GM21529 (cell line): ENCODE data around the gene ZNFX1.

ENCODE experiments used
- ATAC-seq: cut with Tn5 transposase; IDR thresholded peaks from one replicate; pipeline ENCODE4 v1.9.1; 2021; ENCODE audit not compliant: unreplicated experiment

ZNFX1 gene

DNA sequence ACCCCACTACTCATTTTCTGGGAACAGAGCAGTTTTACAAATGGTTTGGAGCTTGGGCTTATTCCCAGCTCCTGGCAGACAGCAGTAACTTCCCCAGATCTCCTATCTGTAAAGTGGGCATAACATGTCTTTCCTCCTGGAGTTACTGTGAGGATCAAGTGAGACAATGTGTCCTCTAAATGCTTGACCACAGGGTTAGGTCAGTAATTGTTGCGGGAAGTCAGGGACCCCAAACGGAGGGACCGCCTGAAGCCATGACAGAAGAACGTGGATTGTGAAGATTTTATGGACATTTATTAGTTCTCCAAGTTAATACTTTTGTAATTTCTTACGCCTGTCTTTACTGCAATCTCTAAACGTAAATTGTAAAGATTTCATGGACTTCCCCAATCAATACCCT is 15.3 kb upstream of the ZNFX1 start:
- ATAC-seq = no peak

- no peak for ATAC-seq
These were observed 14.2 kb upstream of the ZNFX1 start for GRCh38 chr20:49292010-49292409.

GRCh38 chr20:49291200-49291599 is 13.3 kb upstream of the ZNFX1 start:
- ATAC-seq = no peak

DNA sequence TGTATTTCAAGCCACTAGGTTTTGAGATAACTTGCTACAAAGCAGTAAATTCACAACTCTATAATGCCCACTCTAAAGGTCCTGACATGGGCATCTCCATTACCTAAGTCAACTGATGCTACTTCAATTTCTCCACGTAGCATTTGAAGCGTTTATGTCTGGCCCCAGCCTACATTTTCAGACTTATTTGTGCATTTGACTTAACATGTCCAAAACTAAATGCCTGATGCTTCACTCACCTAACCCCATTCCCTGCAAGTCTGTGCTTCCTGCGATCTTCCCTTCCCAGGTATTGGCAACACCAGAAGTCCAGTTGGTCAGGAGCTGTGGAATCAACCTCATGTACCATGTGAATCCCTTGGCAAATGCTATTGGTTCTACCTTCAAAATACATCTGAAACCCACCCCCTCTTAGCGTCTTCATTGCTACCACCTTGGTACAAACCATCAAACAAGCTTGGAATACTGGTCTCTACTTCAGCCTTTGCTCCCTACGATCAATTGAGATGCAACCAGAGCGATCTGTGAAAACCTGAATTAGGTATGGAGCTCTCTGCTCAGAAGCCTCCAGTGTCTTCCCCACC is 12.8 kb upstream of the ZNFX1 start:
- ATAC-seq = no peak

DNA sequence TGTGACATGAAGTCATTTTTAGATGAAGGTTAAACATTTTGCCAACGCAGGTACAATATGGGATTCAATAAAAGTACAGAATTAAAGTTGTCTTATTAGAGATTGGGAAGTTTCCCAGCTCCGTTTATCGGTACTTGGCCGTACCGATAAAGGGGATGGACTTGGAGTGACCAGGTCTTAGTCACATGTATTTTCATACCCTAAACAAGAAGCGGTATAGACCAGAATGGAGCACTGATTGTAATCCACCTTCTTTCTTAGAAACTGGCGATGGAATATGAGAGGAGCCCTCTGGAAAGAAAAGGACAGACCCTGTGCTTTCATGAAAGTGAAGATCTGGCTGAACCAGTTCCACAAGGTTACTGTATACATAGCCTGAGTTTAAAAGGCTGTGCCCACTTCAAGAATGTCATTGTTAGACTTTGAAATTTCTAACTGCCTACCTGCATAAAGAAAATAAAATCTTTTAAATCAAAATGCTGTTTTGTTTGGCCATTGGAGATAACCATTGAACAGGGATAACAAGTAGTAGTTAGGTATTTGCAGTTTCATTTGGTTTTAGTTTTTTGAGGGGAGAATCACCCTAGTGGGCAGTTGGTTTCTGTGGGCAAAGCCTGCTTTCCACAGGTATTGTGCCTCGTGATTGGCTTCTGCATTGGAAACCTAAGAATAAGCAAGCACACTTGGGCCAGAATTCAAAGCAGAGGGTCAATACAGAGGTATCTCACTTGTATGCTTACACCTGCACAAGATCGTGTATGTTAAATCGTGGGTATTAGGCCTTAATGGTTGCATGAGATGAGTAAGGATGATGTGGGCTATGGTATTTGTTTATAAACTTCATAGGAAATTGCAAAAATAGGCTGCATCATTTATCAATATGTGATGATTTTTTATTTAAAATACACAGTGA is 11.2 kb upstream of the ZNFX1 start:
- no peak for ATAC-seq

- ATAC-seq = no peak
These were observed 10.4 kb upstream of the ZNFX1 start for GRCh38 chr20:49288250-49288751.

GRCh38 chr20:49287555-49288249 is 9.8 kb upstream of the ZNFX1 start:
- no peak for ATAC-seq

DNA sequence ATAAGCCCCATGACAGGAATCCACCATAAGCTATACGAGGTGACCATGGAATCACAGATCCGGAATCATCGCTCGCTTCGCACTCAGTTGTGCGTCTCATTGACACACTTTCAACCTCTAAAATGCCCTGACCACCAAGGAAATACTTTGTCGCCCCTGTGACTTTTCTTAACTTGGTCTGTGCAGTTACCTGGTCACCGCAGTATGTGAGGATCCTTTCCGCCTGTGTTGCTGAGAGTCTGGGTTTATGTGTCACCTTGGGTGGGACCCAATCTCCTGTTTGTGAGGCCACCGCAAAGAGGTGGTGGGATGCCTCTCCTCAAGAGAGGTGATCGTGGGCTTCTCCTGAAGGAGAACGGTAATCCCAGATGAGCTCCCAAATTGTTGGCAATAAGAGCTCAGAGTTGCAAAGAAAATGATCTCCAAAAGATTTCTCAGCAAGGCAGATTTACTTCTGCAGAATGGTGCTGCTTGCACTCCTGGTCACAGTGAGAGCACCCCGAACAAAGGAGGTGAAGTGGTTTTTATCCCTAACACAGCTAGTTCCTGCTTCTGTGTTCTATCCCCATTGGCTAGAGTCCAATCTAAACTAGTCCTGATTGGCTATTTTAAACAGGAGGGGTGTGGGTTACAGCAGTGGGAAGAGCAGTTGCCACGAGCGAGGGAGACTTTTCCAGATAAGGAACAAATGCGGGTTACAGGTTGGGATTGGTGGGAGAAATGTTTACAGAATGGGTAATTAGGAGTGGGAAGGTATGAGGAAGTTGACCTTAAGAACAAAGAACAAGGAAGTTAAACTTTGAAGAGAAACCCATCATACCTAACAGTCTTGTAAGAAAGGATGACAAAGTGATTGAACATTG is 9.1 kb upstream of the ZNFX1 start:
- ATAC-seq = no peak

GRCh38 chr20:49285813-49286494 is 8.1 kb upstream of the ZNFX1 start:
- ATAC-seq = no peak

DNA sequence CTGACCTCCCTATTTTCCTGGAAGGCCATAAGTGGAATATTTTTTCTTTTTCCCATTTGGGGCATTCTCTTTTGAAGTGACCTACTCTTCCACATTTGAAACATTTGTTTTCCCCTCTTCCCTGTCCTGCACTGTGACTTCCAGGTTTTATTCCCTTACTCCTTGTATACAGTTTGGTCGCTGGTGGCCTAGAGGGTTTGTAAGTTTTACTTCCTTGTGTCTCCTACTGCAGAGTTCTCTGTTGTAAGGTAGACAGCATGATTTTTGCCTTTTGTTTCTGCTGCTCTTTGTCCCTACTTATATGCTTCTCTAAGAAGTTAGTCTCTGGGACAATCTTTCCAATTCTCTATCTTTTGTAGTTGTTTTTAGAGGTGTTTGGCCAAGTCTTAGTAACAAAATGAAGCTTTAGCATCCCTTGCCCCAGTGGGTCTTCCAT is 7.4 kb upstream of the ZNFX1 start:
- no peak for ATAC-seq

- ATAC-seq = no peak
These were observed 7.0 kb upstream of the ZNFX1 start for GRCh38 chr20:49284818-49285217.

DNA sequence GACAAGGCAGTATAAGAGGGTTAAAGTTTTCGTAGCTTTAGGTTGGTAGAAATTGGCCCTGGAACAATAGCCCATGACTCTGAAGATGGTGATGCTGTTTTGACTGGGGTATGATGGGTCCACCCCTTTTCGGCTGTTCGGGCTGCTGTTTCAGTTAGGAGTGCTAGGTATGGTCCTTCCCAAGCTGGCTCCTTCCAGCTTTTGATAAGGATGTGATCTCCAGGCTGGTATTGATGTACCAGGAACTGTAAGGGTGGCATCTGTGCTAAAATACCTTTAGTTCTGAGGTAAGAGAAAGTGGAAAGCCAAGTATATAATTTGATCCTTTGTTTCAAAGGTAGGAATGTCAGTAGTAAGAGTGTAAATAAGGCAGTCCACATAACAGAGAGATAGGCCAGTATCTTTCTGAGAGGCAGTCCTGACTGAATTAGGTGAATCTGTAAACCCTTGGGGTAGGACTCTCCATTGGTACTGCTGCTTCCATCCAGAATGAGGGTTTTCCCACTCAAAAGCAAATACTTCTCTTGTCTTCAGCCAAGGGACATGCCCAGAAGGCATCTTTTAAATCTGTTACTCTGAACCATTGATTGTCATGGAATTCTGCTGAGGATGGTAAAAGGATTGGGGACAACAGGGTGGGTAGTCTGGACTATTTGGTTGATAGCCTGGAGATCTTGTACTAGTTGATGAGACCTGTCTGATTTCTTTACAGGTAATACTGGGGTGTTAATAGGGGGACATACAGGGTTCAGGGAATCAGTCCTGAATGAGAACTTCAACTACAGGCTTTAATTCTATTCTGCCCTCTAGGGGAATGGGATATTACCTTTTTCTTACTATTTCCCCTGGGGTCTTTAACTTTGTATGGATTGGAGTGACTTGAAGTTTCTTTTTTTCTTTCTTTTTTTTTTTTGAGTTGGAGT is 6.1 kb upstream of the ZNFX1 start:
- ATAC-seq = no peak

GRCh38 chr20:49283176-49283702 is 5.4 kb upstream of the ZNFX1 start:
- no peak for ATAC-seq

- no peak for ATAC-seq
These were observed 4.8 kb upstream of the ZNFX1 start for GRCh38 chr20:49282584-49283171.

GRCh38 chr20:49281913-49282467 is 4.1 kb upstream of the ZNFX1 start:
- ATAC-seq = no peak

- no peak for ATAC-seq
These were observed 3.4 kb upstream of the ZNFX1 start for GRCh38 chr20:49281059-49281912.

GRCh38 chr20:49280463-49281058 is 2.7 kb upstream of the ZNFX1 start:
- no peak for ATAC-seq
